ENCODE measurements around the gene NEURL4.

GRCh38 chr17:7369825-7370224 lies 40.7 kb upstream of the NEURL4 start:
- no peak for TF ChIP-seq POLR2AphosphoS5 (IDR thresholded peaks at IDR 0.05)
- TF ChIP-seq POLR2A (IDR thresholded peaks at IDR 0.05), result no peak
- TF ChIP-seq, protein P1, sequence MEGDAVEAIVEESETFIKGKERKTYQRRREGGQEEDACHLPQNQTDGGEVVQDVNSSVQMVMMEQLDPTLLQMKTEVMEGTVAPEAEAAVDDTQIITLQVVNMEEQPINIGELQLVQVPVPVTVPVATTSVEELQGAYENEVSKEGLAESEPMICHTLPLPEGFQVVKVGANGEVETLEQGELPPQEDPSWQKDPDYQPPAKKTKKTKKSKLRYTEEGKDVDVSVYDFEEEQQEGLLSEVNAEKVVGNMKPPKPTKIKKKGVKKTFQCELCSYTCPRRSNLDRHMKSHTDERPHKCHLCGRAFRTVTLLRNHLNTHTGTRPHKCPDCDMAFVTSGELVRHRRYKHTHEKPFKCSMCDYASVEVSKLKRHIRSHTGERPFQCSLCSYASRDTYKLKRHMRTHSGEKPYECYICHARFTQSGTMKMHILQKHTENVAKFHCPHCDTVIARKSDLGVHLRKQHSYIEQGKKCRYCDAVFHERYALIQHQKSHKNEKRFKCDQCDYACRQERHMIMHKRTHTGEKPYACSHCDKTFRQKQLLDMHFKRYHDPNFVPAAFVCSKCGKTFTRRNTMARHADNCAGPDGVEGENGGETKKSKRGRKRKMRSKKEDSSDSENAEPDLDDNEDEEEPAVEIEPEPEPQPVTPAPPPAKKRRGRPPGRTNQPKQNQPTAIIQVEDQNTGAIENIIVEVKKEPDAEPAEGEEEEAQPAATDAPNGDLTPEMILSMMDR (IDR thresholded peaks at IDR 0.05), result no peak
